RWPE2 (cell line): ENCODE results near the gene RNF150.

Experiments
- ATAC-seq: fragments of 200-7000 bp; cut with Tn5 transposase; 3 replicates; pipeline ENCODE4 v1.9.1; 2021; ENCODE audit warnings: low read depth
- DNase-seq: peaks from one replicate; pipeline ENCODE4 v3.0.0-alpha.2; 2020; ENCODE audit warnings: low spot score
- H3K27ac ChIP-seq: fragments of 450-650 bp; 2 replicates; pipeline ENCODE4 v1.5.1; 2017; ENCODE audit warnings: mild to moderate bottlenecking; ENCODE audit not compliant: poor library complexity, severe bottlenecking
- H3K27me3 ChIP-seq: fragments of 250-450 bp; sonication (Bioruptor Pico); 2 replicates; pipeline ENCODE4 v1.5.1; 2021; ENCODE audit warnings: mild to moderate bottlenecking, moderate library complexity; ENCODE audit not compliant: insufficient read depth, poor library complexity, severe bottlenecking
- H3K36me3 ChIP-seq: fragments of 250-450 bp; sonication (Bioruptor Pico); 2 replicates; pipeline ENCODE4 v1.5.1; 2020; ENCODE audit warnings: low read depth, mild to moderate bottlenecking, moderate library complexity
- H3K4me1 ChIP-seq: fragments of 250-450 bp; sonication (Bioruptor Pico); 2 replicates; pipeline ENCODE4 v1.5.1; 2021; ENCODE audit warnings: mild to moderate bottlenecking, moderate library complexity; ENCODE audit not compliant: insufficient read depth, poor library complexity, severe bottlenecking
- H3K4me3 ChIP-seq: fragments of 250-450 bp; sonication (Bioruptor Pico); 2 replicates; pipeline ENCODE4 v1.5.1; 2021; ENCODE audit warnings: mild to moderate bottlenecking, moderate library complexity; ENCODE audit not compliant: severe bottlenecking
- H3K9me3 ChIP-seq: fragments of 250-450 bp; sonication (Bioruptor Pico); 2 replicates; pipeline ENCODE4 v1.5.1; 2021; ENCODE audit warnings: mild to moderate bottlenecking, moderate library complexity; ENCODE audit not compliant: severe bottlenecking
- TF ChIP-seq, protein P1 (sequence below): fragments of 450-650 bp; IDR thresholded peaks from one replicate; pipeline ENCODE4 v1.5.1; 2017; ENCODE audit warnings: mild to moderate bottlenecking, moderate library complexity; ENCODE audit not compliant: poor library complexity, severe bottlenecking

The RNF150 gene

GRCh38 chr4:140971077-140971792 is 162.0 kb downstream of the RNF150 start:
- Histone ChIP-seq H3K9me3 (no peaks in the 10 kb centered on the region), H3K4me1 (no peaks in the 10 kb centered on the region), H3K36me3 (no peaks in the 10 kb centered on the region), H3K27me3 (no peaks in the 10 kb centered on the region), H3K4me3 (no peak overlapping the region), H3K27ac (no peak overlapping the region)
- DNase-seq, result no peak
- TF ChIP-seq, protein P1, sequence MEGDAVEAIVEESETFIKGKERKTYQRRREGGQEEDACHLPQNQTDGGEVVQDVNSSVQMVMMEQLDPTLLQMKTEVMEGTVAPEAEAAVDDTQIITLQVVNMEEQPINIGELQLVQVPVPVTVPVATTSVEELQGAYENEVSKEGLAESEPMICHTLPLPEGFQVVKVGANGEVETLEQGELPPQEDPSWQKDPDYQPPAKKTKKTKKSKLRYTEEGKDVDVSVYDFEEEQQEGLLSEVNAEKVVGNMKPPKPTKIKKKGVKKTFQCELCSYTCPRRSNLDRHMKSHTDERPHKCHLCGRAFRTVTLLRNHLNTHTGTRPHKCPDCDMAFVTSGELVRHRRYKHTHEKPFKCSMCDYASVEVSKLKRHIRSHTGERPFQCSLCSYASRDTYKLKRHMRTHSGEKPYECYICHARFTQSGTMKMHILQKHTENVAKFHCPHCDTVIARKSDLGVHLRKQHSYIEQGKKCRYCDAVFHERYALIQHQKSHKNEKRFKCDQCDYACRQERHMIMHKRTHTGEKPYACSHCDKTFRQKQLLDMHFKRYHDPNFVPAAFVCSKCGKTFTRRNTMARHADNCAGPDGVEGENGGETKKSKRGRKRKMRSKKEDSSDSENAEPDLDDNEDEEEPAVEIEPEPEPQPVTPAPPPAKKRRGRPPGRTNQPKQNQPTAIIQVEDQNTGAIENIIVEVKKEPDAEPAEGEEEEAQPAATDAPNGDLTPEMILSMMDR, result no peak
- no peak for ATAC-seq

GRCh38 chr4:140969296-140969695 is 164.0 kb downstream of the RNF150 start:
- no peak for ATAC-seq
- TF ChIP-seq, protein P1, result no peak
- Histone ChIP-seq H3K36me3 (no peaks in the 10 kb centered on the region), H3K4me1 (no peaks in the 10 kb centered on the region), H3K9me3 (no peaks in the 10 kb centered on the region), H3K27me3 (no peaks in the 10 kb centered on the region), H3K27ac (no peak overlapping the region), H3K4me3 (no peak overlapping the region)
- DNase-seq, result no peak

- Histone ChIP-seq H3K36me3 (no peaks in the 10 kb centered on the region), H3K27ac (no peak overlapping the region), H3K4me3 (no peak overlapping the region), H3K27me3 (no peaks in the 10 kb centered on the region), H3K4me1 (no peaks in the 10 kb centered on the region), H3K9me3 (no peaks in the 10 kb centered on the region)
- no peak for ATAC-seq
- DNase-seq, result no peak
- TF ChIP-seq, protein P1, result no peak
Observed at GRCh38 chr4:140968371-140968770, 164.9 kb downstream of the RNF150 start.

DNA sequence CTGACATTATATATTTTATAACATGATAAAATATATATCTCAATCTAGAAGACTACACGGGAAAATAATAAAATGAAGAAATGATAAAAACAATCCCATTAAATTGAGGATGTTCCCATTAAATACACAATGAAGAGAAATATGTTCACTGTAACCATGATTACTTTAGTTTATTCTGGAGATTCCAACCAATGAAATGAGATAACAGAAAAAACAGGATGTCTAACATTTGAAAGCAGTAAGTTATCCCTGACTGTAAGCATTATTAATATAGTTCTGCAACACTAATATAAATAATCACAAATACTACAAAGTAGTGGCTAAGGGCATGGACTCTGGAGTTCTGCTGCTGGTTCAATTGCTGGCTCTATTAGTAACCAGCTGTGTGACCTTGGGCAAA is 169.4 kb downstream of the RNF150 start:
- DNase-seq, result no peak
- Histone ChIP-seq H3K27me3 (no peaks in the 10 kb centered on the region), H3K9me3 (no peaks in the 10 kb centered on the region), H3K4me3 (no peak overlapping the region), H3K36me3 (no peaks in the 10 kb centered on the region), H3K27ac (no peak overlapping the region), H3K4me1 (no peaks in the 10 kb centered on the region)
- TF ChIP-seq, protein P1, result no peak
- ATAC-seq, result no peak

GRCh38 chr4:140955641-140956040 is 177.6 kb downstream of the RNF150 start:
- Histone ChIP-seq H3K4me1 (no peaks in the 10 kb centered on the region), H3K27me3 (no peaks in the 10 kb centered on the region), H3K27ac (no peak overlapping the region), H3K4me3 (no peak overlapping the region), H3K9me3 (no peaks in the 10 kb centered on the region), H3K36me3 (no peaks in the 10 kb centered on the region)
- ATAC-seq (no peak), DNase-seq (no peak)
- TF ChIP-seq, protein P1, result no peak
